HepG2 (cell line): Measurements from ENCODE around the gene GRIN3B. TPM values are rescaled to one million over a fixed set of nuclear protein-coding genes. Genes with fewer than 3 reads are reported as not detected.
A peak's percentile ranks its signal among the peaks of the same experiment; 100 is the strongest.

Source experiments
- CREM ChIP-seq, 2 experiments: sonication (generic) in 1 of 2; formaldehyde crosslinking in 1 of 2; IDR thresholded peaks; 2 replicates each; pipeline versions ENCODE4 v1.4.0 to v1.6.1; 2016 to 2020; ENCODE audit warnings: antibody characterized with exemption in 1 of 2, mild to moderate bottlenecking in 1 of 2, missing genetic modification reagents in 1 of 2
- RBM22 ChIP-seq: fragments of 200-400 bp; formaldehyde crosslinking; optimal IDR thresholded peaks from 2 replicates; pipeline ENCODE3; 2017; ENCODE audit warnings: mild to moderate bottlenecking, low read length, moderate library complexity
- TBP ChIP-seq: sonication (generic); formaldehyde crosslinking; IDR thresholded peaks from 2 replicates; pipeline ENCODE4 v1.5.0; 2020; ENCODE audit warnings: missing genetic modification reagents
- ZFY ChIP-seq: sonication (generic); formaldehyde crosslinking; IDR thresholded peaks from 2 replicates; pipeline ENCODE4 v1.4.0; 2020; ENCODE audit warnings: missing genetic modification reagents
- ZHX1 ChIP-seq: sonication (generic); formaldehyde crosslinking; IDR thresholded peaks from 2 replicates; pipeline ENCODE4 v1.8.1; 2022; ENCODE audit warnings: low read depth, mild to moderate bottlenecking, missing genetic modification reagents
- ZNF318 ChIP-seq: sonication (generic); formaldehyde crosslinking; IDR thresholded peaks from 2 replicates; pipeline ENCODE4 v1.4.0; 2020; ENCODE audit warnings: mild to moderate bottlenecking, missing genetic modification reagents
- ZNF589 ChIP-seq: sonication (generic); formaldehyde crosslinking; conservative IDR thresholded peaks from 2 replicates; pipeline ENCODE4 v1.8.0; 2022; ENCODE audit warnings: mild to moderate bottlenecking, moderate library complexity, missing genetic modification reagents
- ZNF609 ChIP-seq: sonication (generic); formaldehyde crosslinking; IDR thresholded peaks from 2 replicates; pipeline ENCODE4 v1.4.0; 2020; ENCODE audit warnings: mild to moderate bottlenecking, missing genetic modification reagents, borderline replicate concordance
- ZNF740 ChIP-seq: sonication (generic); formaldehyde crosslinking; IDR thresholded peaks from 2 replicates; pipeline ENCODE4 v1.4.0; 2020; ENCODE audit warnings: missing genetic modification reagents
- ZNF766 ChIP-seq: sonication (generic); formaldehyde crosslinking; IDR thresholded peaks from 2 replicates; pipeline ENCODE4 v1.5.0; 2020; ENCODE audit warnings: missing genetic modification reagents, borderline replicate concordance
- polyA plus RNA-seq, 8 experiments: library from polyadenylated mRNA; depleted of rRNA in 3 of 8; stranded (reverse) in 7 of 8; unstranded in 1 of 8; fragments of >200 nt; fragmentation: Illumina TruSeq in 4 of 8; extraction: Trizol in 4 of 8; gene quantifications; 2 replicates each; pipeline versions ENCODE4 v1.2.1 to v1.2.3, GENCODE V29; 2011 to 2016; ENCODE audit warnings: low read depth in 4 of 8, missing spikeins in 1 of 8, mixed read lengths in 1 of 8; ENCODE audit not compliant: insufficient read depth in 1 of 8
- total RNA-seq, 5 experiments: library from RNA; depleted of rRNA; stranded (reverse); fragments of >200 nt; fragmentation: Illumina TruSeq; extraction: Trizol; gene quantifications; 2 replicates each; pipeline ENCODE4 v1.2.3, GENCODE V29; 2016; ENCODE audit warnings: low read depth in 1 of 5

The GRIN3B gene
- total and polyA plus RNA-seq, 2 of the 13 experiments (the other 11 are each of a cell fraction or from before 2014, with no cell fraction given) = 0.07 to 0.20 TPM

- TF ChIP-seq ZNF589 (CRISPR knock-in tag) = no peak
- TF ChIP-seq RBM22 = no peak
- TF ChIP-seq ZHX1 (CRISPR knock-in tag) = no peak
- TF ChIP-seq ZNF766 (CRISPR knock-in tag) = 0 out of 2 replicates have a peak, but pooled peaks have one; percentile 35
- TF ChIP-seq ZNF609 = no peak
- no peak for TF ChIP-seq CREM (IDR thresholded peaks at IDR 0.05)
- no peak for TF ChIP-seq CREM (CRISPR knock-in tag; IDR thresholded peaks at IDR 0.05)
- TF ChIP-seq ZNF740 (CRISPR knock-in tag) = no peak
- no peak for TF ChIP-seq ZNF318 (CRISPR knock-in tag)
- TF ChIP-seq TBP (CRISPR knock-in tag) = no peak
- TF ChIP-seq ZFY = peak; percentile 64
Observed at GRCh38 chr19:1025960-1026782, 26.0 kb downstream of the GRIN3B start, which contains the start of gene CNN2 (continued).
